Psoas muscle (tissue), 8 donors: ENCODE results near the gene ZBTB16. TPM values are rescaled to one million over a fixed set of nuclear protein-coding genes. Genes with fewer than 3 reads are reported as not detected.

Experiments used
- ATAC-seq, 4 donors: fragments of 200-7000 bp; cut with Tn5 transposase; one replicate each; pipeline ENCODE4 v1.9.1; 2020; ENCODE audit warnings: moderate library complexity in 3 of 4, mild to moderate bottlenecking in 2 of 4
- DNase-seq, 2 donors: peaks; one replicate each; pipeline ENCODE4 v3.0.0-alpha.2; 2020
- H3K27ac ChIP-seq: fragments of 200-600 bp; one replicate; pipeline ENCODE4 v1.8.0; 2022
- H3K27me3 ChIP-seq, 3 donors: fragments of 200-600 bp in 1 of 3; one replicate each; pipeline versions ENCODE4 v1.6.1 to v1.8.0; 2013 to 2022; ENCODE audit warnings: low read length in 2 of 3, mild to moderate bottlenecking in 2 of 3, moderate library complexity in 1 of 3; ENCODE audit not compliant: insufficient read depth in 3 of 3
- H3K36me3 ChIP-seq, 2 donors: fragments of 200-600 bp in 1 of 2; one replicate each; pipeline versions ENCODE4 v1.6.1 to v1.8.0; 2013 to 2022; ENCODE audit warnings: low read depth in 1 of 2, mild to moderate bottlenecking in 1 of 2, moderate library complexity in 1 of 2; ENCODE audit not compliant: insufficient read depth in 1 of 2
- H3K4me1 ChIP-seq: fragments of 200-600 bp; one replicate; pipeline ENCODE4 v1.8.0; 2022
- H3K4me3 ChIP-seq: fragments of 200-600 bp; one replicate; pipeline ENCODE4 v1.8.0; 2022; ENCODE audit warnings: mild to moderate bottlenecking
- H3K9me3 ChIP-seq: fragments of 200-600 bp; one replicate; pipeline ENCODE4 v1.8.0; 2022
- CTCF ChIP-seq: fragments of 200-600 bp; IDR thresholded peaks from one replicate; pipeline ENCODE4 v1.8.0; 2022; ENCODE audit warnings: antibody characterized with exemption
- WGBS, 3 donors: extraction: QIAGEN DNeasy Blood & Tissue Kit; methylation state at CpG; one replicate each; pipeline versions ENCODE4 v1.1.6 to v1.1.7; 2013; 5-methylcytosine and 5-hydroxymethylcytosine counted together
- intact Hi-C, 2 donors: fragments of 100-400 bp; cut with DNase I; formaldehyde crosslinking; loops; one replicate each; pipeline versions ENCODE4 v1.11.0 to v1.14.2; 2022
- polyA plus RNA-seq, 3 donors: library from polyadenylated mRNA; stranded (reverse); fragments of 200-250 nt; gene quantifications; one replicate each; pipeline ENCODE4 v1.2.3, GENCODE V29; 2013
- total RNA-seq, 4 donors: library from RNA; stranded (reverse); fragmentation: NEBNext Ultra II Directional in 2 of 4; extraction: Animal tissue kit (Norgen Biotek cat#: 25700) in 2 of 4; gene quantifications; one replicate each; pipeline versions ENCODE4 v1.2.1 to v1.2.4, GENCODE V29; 2021 to 2023
- donor health status: healthy with polysubstance abuse.
- donor health status: DM: no; HTN: no; CAD: no; lungs with moderate emphysema.
- donor health status: Bipolar disorder and iron deficiency.
- donor health status: healthy.
- donor health status: DM: yes; HTN: yes; CAD: no.
- donor health status: DM: no; HTN: no; CAD: no.
- donor health status: DM: no; HTN: no; CAD: no.
- donor health status: DM: yes; HTN: yes; CAD: no.

Gene ZBTB16
- total and polyA plus RNA-seq, 7 donors, result 11.7 to 299 (median 89.8) TPM

GRCh38 chr11:114122686-114123085 lies 63.2 kb downstream of the ZBTB16 start:
- no peak for TF ChIP-seq CTCF
- WGBS, 3 donors, result 59 to 85% (median 72%) methylated on average over 4 of the region's 4 CpGs
- ATAC-seq (no peak), DNase-seq (no peak)
- H3K27me3 ChIP-seq, result no peaks in the 10 kb centered on the region
- intact Hi-C loops, result loop anchor here in 1 of 2 donors (5.0 kb wide), 1 partner anchor 50 kb away; no protein-coding TSS in a partner anchor
- H3K4me1 ChIP-seq, result peaks cover 88% of the 10 kb centered on the region
- H3K36me3 ChIP-seq, result peaks cover 0 to 7% of the 10 kb centered on the region in 2 donors
- no peak overlapping the region for H3K4me3 ChIP-seq
- peak overlapping the region; percentile 99 for H3K27ac ChIP-seq
- H3K9me3 ChIP-seq, result no peaks in the 10 kb centered on the region

- ATAC-seq, result peak; percentile 50 to 79 (median 69)
- Histone ChIP-seq H3K9me3 (no peaks in the 10 kb centered on the region), H3K27ac (peak overlapping the region; percentile 99), H3K4me1 (peaks cover 94% of the 10 kb centered on the region), H3K4me3 (peak overlapping the region; percentile 36), H3K36me3 (peaks cover 0 to 7% of the 10 kb centered on the region in 2 donors), H3K27me3 (no peaks in the 10 kb centered on the region)
- TF ChIP-seq CTCF, result no peak
- WGBS, 3 donors, result 34 to 61% (median 40%) methylated on average over 11 of the region's 11 CpGs
- intact Hi-C loops, result loop anchor here in 1 of 2 donors (1.0 to 5.0 kb wide), 2 partner anchors 37 to 52 kb away; no protein-coding TSS in a partner anchor
- peak in 1 of 2 donors; percentile 76 for DNase-seq
Measured at GRCh38 chr11:114123692-114124330, 64.3 kb downstream of the ZBTB16 start.

- ATAC-seq (peak; percentile 72 to 88 (median 85)), DNase-seq (peak; percentile 62 to 82)
- H3K36me3 ChIP-seq, result peaks cover 0 to 7% of the 10 kb centered on the region in 2 donors
- peaks cover 96% of the 10 kb centered on the region for H3K4me1 ChIP-seq
- 33 to 52% (median 34%) methylated on average over 5 of the region's 5 CpGs for WGBS, 3 donors
- peak overlapping the region; percentile 36 for H3K4me3 ChIP-seq
- H3K27ac ChIP-seq, result peak overlapping the region; percentile 99
- H3K9me3 ChIP-seq, result no peaks in the 10 kb centered on the region
- TF ChIP-seq CTCF, result no peak
- intact Hi-C loops, result loop anchor here in 1 of 2 donors (1.0 to 5.0 kb wide), 2 partner anchors 37 to 52 kb away; no protein-coding TSS in a partner anchor
- no peaks in the 10 kb centered on the region for H3K27me3 ChIP-seq
Measured at GRCh38 chr11:114124601-114125144, 65.2 kb downstream of the ZBTB16 start.

GRCh38 chr11:114125531-114125930 lies 66.0 kb downstream of the ZBTB16 start:
- intact Hi-C loops, result no loop called here
- Histone ChIP-seq H3K27me3 (no peaks in the 10 kb centered on the region), H3K27ac (peak overlapping the region; percentile 99), H3K9me3 (no peaks in the 10 kb centered on the region), H3K4me1 (peaks cover 96% of the 10 kb centered on the region), H3K36me3 (peaks cover 0 to 7% of the 10 kb centered on the region in 2 donors), H3K4me3 (no peak overlapping the region)
- no peak for ATAC-seq
- 79 to 88% (median 83%) methylated on average over 7 of the region's 7 CpGs for WGBS, 3 donors
- no peak for DNase-seq
- TF ChIP-seq CTCF, result no peak
